Fibroblast of pulmonary artery (primary cell): ENCODE data around the gene STXBP4.
"Not testable (repeated sequence)": the region's sequence is repeated elsewhere in the genome, so short reads cannot be mapped to it uniquely, and the experiment has no call there.

Experiments
- DNase-seq: peaks from one replicate; pipeline ENCODE4 v3.0.0-alpha.2; 2010; ENCODE audit warnings: low read depth
- H3K4me3 ChIP-seq: replicated peaks from 2 replicates; pipeline ENCODE4 v1.5.1; 2011; ENCODE audit warnings: low read depth, mild to moderate bottlenecking, control low read depth, low read length, moderate library complexity
- CTCF ChIP-seq: IDR thresholded peaks from 2 replicates; pipeline ENCODE4 v1.5.1; 2011; ENCODE audit warnings: mild to moderate bottlenecking, control low read depth, low read length, inconsistent platforms; ENCODE audit errors: missing control alignments

The STXBP4 gene

GRCh38 chr17:55072898-55073297, 104.3 kb downstream of the STXBP4 start:
- no peak overlapping the region for H3K4me3 ChIP-seq
- DNase-seq, result no peak
- no peak for TF ChIP-seq CTCF

DNA sequence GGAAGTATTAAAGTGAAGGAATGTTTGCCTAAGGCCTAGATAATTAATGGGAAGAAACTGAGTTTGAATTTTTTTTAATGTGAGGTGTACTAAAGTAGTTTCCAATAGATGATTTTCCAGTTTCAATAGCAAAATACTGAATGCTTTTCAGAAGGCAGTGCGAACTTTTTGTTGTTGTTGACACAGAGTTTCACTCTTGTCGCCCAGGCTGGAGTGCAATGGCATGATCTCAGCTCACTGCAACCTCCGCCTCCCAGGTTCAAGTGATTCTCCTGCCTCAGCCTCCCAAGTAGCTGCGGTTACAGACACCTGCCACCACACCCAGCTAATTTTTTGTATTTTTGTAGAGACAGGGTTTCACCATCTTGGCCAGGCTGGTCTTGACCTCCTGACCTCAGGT, 104.9 kb downstream of the STXBP4 start:
- not testable (repeated sequence) for H3K4me3 ChIP-seq, DNase-seq

GRCh38 chr17:55081559-55081958, 113.0 kb downstream of the STXBP4 start:
- TF ChIP-seq CTCF, result no peak
- no peak for DNase-seq
- no peak overlapping the region for H3K4me3 ChIP-seq

DNA sequence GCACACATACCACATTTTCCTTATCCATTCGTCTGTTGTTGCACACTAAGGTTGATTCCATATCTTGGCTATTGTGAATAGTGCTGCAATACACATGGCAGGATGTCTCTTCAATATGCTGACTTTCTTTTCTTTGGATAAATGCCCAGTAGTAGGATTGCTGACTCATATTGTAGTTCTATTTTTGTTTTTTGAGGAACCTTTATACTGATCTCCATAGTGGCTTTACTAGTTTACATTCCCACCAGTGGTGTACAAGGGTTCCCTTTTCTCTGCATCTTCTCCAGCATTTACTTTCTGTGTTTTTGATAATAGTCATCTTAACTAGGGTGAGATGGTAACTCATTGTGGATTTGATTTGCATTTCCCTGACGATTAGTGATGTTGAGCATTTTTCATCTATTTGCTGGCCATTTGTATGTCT, 118.1 kb downstream of the STXBP4 start:
- no peak for TF ChIP-seq CTCF
- peak; percentile 93 for DNase-seq
- H3K4me3 ChIP-seq, result no peak overlapping the region

DNA sequence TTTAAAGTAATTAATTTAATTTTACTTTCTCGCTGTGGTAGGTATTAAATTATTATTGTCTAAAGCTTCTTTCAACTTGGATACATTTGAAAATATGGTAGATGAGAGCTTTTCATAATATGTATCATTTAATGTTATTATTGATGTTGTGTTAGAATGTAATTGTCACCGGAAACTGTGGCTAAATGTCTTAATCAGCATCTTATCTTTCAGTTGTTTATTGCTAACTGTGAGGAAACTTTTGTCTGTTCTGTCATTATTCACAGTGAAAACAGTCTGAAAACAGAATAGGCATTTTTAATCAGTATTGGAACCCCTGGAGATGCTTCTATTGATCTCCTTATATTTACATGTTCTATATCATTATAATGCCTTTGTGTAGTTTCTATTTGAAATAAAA, 120.7 kb downstream of the STXBP4 start:
- H3K4me3 ChIP-seq, result no peak overlapping the region
- no peak for TF ChIP-seq CTCF
- DNase-seq, result no peak

DNA sequence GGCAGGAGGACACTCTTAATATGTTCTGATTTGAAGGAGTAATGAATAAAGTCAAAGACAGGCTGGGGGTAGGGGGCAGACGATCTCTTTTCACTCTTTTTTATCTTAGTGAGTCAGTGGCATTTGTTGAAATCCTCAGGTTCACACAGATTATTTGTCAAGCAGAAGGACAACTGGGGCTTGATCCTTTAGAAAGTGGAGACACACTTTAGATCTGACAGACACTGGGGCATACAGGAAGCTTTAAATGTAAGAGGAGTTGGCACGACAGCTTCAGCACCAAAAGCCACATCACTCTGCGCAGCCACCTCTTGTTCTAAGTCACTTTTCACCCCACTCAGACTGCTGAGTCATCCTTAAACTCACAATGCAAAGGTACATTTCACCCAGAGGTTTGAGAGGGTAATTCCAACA, 121.5 kb downstream of the STXBP4 start:
- no peak overlapping the region for H3K4me3 ChIP-seq
- peak; percentile 33 for DNase-seq
- TF ChIP-seq CTCF, result no peak

DNA sequence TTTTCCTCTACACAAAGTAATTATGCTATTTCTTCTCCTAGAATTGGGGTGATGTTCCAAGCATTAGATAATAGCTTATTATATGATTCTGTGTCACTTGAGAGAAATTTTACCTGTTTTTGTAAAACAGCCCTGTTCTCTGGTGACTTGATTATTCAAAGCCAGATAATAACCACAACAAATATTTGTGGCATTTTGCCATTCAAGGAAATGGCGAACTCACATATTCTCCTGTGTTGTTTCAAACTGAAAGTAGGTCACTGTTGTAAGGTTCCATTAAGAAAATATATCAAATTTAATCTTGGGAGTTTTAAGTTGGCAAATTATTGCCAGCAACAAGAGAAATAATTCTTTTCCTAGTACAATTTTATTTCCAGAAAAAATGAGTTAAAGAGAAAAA, 124.8 kb downstream of the STXBP4 start:
- no peak for TF ChIP-seq CTCF
- DNase-seq, result peak; percentile 14
- no peak overlapping the region for H3K4me3 ChIP-seq

DNA sequence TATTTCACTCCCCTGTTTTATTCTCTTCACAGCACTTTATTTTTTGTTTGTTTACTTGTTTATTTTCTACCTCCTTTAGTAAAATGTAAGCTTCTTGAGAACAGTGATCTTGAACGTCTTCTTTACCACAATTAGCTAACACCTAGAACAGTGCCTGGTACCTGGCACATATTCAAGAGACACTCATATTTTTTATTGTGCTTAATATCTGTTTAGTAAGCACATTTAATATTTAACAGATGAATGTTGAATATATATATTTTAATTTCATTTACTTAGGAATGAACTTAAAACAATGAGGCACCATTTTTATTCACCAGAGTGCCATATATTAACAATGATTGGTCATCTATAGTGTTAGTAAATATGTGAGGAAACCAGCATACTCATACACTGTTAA, 130.2 kb downstream of the STXBP4 start:
- TF ChIP-seq CTCF, result no peak
- no peak overlapping the region for H3K4me3 ChIP-seq
- DNase-seq, result no peak
